Measurements from ENCODE around the gene IL1RAPL2.

DNA sequence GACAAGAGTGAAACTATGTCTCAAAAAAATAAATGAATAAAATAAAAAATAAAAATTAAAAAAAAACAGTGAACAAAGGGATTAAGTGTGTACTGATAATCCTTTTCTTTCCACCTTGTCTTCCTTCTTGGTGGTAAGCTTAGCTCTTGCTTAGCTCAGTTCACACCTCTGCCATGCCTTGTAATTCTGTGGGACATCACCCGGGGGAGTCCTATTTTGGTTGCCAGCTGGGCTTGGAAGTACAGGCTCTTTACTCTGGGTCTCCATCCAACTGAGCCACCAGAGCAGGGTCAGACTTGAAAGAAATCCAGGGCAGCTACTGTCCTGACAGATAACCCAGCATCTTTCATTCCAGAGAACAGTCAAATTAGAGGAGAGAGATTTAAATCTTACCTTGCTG lies 858.7 kb downstream of the IL1RAPL2 start:
- TF ChIP-seq, protein P1, sequence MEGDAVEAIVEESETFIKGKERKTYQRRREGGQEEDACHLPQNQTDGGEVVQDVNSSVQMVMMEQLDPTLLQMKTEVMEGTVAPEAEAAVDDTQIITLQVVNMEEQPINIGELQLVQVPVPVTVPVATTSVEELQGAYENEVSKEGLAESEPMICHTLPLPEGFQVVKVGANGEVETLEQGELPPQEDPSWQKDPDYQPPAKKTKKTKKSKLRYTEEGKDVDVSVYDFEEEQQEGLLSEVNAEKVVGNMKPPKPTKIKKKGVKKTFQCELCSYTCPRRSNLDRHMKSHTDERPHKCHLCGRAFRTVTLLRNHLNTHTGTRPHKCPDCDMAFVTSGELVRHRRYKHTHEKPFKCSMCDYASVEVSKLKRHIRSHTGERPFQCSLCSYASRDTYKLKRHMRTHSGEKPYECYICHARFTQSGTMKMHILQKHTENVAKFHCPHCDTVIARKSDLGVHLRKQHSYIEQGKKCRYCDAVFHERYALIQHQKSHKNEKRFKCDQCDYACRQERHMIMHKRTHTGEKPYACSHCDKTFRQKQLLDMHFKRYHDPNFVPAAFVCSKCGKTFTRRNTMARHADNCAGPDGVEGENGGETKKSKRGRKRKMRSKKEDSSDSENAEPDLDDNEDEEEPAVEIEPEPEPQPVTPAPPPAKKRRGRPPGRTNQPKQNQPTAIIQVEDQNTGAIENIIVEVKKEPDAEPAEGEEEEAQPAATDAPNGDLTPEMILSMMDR (IDR thresholded peaks at IDR 0.05): no peak
- TF ChIP-seq EZH2phosphoT487 (IDR thresholded peaks at IDR 0.05): no peak

All from neural progenitor cell (in vitro differentiated cells).